GM18517 (cell line): ENCODE measurements around the gene PAPOLB.

Experiments
- ATAC-seq: cut with Tn5 transposase; IDR thresholded peaks from one replicate; pipeline ENCODE4 v1.9.1; 2021; ENCODE audit warnings: mild to moderate bottlenecking, moderate library complexity; ENCODE audit not compliant: unreplicated experiment

The PAPOLB gene

DNA sequence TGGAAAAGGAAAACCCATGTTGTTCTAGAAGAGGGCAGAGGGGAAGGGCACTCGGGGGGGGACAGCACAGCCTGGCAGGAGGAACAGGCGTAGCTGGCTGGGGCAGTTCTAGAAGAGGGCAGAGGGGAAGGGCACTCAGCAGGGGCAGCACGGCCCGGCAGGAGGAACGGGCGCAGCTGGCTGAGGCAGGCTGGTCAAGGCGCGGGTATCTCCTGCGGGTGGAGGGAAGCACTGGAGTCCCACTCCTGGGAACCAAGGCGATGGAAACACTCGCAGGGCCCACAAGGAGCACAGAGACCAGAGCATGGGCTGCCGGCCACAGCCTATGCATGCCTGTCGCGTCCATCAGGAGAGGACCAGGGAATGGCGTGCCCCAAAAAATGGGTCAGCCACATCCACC is 36.7 kb downstream of the PAPOLB start:
- no peak for ATAC-seq

DNA sequence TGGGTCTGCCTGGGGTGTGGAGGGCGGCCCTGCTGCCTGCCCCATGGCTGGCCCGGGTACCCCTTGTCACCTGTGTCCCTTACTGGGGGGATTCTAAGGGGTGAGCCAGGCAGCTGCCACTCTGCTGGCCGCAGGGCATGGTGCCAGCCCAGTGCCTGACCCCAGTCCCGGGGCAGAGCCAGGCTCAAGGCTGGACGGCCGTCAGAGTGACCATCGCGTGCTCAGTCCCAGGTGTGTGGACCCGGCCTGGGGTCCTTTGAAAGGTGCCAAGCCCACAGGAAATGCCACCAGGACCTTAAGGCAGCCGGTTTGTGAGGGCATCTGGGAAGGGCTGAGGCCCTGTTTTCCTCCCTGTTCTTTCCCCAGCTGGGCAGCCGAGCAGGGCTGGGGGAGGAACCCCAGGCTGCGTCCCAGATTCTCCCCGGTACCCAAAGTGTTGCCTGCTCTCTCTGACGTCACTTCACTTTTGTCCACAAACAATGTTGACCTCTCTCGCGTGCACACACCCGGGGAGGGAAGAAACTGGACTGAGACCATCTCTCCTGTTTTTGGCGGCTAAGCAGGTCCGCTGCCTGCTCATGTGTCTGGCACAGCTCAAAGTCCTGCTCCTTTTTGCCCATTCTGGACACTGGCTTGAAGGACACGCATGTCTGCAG is 37.6 kb downstream of the PAPOLB start:
- no peak for ATAC-seq

DNA sequence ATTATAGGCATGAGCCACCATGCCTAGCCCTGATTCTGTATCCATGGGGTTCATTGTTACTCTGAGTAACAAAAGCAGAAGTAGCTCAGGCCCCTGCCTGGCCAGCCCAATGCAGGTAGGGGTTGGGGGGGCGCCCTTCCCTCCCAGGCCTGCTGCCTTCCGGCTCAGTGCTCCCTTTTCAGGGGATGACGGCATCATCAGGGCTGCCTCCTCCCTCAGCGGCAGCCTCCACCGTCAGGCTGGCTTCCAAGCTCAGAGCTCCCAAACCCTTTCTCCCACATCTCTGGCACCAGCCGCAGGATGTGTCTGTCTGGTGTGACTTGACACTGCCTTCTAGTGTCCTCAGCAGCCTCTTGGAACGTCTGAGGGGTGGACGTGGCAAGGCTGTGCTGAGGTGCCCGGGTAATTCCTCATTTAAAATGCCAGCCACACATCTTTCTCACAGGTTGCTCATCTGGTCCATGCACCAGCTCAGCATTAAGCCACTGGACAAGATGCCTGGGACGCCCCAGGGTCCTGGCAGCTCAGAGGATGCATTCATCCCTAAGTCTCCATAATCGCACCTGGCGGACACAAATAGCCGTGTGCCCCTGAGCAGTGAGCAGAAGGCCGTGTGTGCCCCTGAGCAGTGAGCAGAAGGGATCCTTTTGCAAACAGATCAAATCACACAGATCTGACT is 38.2 kb downstream of the PAPOLB start:
- no peak for ATAC-seq

DNA sequence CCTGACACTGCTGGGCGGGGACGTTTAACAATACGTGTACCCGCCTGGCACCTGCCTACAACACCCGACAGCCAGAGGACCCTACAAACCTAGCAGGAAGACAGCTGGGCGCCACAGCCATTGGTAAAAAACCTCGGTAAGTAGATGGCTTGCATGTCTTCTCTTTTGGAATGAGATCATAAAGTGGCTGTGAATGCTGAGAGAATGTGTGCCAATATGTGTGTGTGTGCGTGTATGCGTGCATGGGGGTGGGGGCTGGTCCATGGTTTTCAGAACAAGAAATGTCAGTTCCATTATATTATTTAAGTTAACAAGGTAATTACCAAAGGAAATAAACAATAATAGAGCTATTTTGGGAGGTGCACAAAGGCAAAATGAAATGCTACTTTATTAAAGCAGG is 39.2 kb downstream of the PAPOLB start:
- no peak for ATAC-seq

DNA sequence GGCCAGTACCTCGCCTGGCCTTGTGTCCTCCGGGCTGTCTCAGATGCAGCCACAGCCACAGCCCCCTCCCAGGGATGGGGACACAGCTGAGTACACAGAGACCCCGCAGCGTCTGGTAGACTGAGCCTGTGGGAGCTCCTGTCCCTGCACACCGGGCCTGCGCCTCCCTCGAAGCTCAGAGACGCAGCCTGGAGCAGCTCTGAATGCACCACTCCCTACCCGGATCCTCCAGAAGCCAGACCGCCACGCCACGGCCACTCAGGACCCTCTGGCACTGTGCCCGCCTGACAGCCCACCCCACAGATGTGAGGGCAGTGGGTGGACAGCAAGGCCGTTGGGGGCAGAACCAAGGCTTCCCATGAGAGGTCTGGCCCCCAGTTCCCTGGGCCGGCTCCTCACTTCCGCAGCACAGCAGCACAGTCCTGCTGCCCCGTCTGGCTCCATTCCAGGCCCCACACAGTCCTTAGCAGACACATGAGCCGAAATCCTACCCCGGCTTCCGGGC is 40.8 kb downstream of the PAPOLB start:
- ATAC-seq = no peak

DNA sequence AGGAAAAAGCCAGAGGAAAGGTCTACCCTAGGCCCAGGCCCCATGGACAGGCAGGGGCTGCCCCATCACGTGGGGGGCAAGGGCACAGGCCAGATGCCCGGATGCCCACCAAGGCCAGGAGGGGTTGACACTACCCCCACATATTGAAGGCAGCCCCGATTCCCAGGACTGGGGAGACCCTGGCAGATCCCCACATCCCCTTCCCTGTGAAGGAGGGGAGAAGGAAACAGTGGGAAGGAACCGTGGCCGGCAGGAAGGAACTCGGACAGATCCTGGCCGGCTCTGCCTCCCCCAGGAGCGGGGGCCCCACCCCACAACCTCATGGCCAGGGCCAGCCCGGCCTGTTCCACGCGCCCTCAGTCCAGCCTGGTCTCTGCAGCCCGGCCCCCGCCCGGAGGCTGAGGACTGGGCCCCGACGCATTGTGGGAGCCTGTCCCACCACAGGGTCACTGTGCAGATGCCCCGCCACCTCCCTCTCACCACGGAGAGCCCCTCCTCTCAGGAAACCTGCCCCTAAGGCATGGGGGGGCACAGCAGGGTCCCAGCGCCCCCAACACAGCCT is 41.3 kb downstream of the PAPOLB start:
- ATAC-seq = no peak

DNA sequence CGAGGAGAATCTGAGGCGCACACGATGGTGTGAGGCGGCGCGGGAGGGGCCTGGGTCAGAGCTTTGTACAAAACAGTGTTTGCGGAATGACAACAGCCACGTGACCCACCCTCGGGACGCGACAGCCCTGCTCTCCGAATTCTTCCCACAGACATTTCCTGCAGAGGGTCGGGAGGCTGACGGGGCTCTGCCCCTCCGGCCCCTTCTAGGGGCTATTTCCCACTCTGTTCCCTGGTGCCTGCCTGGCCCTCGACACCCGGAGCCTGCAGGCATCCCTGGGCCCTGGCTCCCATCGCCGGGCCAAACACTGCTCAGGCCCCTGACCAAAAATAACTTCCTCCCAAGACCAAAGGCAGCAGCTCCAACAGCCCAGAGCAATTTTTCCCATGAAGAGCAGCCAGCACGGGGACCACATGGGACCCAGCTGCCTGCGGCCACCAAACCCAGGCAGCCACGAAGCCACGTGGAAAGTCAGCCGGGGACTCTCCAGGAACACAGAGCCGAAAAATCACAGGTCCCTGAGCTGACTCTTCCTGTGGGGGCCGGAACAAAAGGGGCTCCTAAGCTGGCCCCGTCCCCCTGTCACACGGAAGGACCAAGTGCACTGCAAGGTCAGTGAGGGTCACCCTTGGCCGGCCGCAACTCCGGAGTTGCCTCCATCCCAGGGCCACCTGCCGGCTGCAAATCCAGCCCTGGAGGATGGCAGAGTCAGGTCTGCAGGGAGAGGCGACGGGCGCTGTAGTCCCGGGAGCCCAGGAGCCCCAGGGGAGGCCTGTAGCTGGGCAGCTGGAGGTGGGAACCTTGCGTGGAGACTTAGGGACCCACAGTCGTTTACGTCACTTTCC is 42.0 kb downstream of the PAPOLB start:
- ATAC-seq = no peak

DNA sequence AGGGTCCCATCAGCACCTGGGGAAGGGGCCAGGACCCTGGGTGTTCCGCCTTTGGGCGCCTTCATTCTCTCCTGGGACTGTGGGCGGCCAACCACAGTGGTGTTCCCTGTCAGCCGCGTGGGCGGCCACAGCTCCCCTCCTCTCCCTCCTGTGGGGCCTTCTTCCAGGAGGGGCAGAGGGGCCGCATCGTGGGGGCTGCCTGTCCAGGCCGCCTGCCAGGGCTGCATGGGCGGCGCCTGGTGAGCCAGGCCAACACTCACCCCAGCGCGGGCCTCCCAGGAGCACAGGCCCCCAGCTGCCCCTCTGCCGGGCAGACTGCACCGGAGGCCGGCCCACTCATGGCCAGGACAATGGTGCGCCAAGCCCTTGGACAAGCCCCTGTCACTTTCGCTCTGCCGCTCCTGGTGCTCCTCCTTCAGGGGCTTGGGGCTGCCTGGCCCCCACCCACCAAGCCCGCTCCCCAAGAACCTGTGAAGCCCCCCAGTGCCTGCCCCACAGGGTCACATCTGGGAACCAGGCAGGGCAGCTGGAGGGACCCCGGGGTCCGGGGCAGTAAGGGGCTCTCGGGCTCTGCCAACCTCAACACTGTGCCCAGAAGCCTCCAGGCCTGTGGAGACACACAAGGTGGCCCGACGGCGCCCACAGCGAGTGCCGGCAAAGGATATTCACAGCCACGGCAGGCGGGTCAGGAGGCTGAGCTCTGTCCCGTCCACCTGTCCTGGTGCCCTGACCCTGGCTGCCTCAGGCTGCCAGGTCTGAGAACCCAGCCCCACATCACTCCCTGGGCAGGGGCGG is 43.6 kb downstream of the PAPOLB start:
- no peak for ATAC-seq

DNA sequence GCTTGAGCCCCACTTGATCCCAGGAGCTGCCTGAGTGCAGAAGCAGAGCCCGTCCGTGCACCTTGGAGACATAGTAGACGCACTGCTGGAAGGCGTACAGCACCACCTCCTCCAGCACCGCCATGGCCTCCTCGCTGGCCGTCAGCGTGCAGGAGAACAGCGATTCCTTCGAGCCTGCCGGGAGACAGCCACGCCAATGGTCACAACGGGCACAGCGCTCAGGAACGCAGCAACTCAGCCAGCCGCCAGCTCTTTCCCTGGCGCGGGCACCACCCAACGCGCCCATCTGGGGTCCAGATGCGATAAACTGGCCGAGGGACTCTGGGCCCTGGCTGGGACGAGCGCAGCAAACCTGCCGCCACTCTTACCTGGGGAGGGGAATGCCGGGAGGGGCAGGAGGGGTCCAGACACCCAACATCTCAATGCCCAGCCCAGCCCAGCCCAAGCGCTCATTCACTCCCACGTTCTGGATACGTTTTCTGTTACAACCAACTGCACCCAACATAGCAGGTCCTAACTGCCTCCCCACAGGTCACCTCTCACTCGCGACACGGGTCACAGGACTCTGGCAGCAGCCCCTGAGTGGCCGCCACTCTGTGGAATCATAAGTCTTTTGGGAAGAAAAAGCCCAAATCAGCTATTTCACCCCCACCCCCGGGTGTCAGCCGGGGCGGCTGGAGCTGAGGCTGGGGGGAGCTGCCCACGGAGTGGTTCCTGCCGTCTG is 44.5 kb downstream of the PAPOLB start:
- no peak for ATAC-seq

DNA sequence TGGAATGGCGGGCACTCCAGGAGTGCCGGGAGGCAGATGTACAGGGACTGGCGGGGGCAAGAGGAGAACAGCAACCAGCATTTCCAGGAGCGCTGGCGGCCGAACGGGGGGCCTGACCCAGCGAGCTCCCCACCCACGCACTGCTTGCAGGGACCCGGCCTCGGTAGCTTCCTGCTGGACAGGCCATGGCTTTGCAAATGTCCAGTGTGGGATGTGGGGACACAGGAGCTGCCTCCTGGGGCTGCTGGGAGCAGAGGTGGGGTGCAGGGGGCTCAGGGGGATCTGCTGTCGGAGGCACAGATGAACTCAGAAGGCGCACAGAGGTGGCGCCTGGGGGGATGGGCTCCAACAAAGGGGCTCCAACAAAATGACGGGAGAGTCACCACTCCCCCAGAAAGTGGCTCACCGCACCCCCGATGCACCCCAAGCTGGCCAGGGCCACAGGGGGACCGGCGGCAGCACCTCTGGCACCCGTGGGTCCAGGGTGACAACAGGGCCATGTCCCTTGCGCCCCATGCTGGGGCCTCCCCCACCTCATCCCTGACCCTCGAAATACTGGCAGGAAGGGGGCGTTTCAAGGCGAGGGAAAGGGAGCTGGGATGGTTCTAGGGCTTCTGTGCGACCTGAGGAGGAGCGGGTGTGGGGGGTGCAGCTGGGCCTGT is 45.3 kb downstream of the PAPOLB start:
- ATAC-seq = no peak

DNA sequence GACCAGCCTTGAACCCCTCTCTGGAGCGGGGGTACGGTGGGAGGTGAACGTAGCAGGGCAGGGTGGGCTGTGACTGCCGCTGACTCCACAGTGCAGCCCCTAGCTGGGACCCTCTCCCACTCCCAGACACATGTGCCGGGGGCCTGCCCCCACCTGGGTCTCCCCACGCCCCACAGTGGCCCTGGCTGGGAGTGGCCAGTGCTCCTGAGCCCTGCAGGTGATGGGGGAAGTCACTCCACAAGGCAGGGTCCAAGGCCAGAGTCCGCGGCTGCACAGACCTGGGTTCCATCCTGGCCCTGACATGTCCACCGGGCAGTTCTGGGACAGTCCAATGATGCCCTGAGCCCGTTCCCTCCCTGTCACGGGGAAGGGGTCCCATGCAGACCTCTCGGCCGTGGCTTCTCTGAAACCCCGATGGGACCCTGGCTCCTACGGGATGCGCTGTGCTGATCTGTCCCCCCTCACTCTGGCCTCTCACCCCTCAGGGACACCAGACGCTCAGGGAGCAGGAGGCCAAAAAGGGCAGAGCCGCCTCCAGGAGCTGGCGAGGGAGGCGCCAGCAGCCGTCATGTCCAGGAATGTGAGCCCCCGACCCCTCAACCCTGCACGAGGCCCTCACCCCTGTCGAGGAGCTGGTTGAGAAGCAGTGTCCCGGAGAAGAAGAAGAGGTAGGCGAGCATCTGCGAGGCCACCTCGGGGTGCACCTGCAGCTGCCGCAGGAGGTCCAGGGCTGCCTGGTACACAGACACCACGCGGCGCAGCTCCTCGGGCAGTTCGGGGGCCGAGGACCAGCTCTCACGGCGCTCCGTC is 46.0 kb downstream of the PAPOLB start:
- ATAC-seq = no peak

DNA sequence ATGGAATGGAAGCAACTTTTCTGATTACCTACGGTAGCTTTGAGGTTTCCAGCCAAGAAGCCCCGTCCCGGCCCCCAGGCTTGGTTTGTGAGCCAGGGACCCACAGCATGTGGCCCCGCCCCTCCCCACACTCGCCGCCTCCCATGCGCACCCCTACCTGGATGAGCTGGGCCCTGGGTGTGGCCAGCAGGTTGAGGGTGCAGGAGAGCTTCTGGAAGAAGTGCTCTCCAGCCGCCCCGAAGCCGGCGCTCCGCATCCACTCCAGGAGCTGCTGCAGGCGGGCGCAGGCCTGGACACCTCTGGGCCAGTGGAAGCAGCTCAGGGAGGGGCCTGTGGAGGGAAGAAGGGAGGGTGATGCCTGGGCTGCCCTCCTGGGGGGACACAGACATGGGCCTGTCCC is 46.7 kb downstream of the PAPOLB start:
- ATAC-seq = no peak

DNA sequence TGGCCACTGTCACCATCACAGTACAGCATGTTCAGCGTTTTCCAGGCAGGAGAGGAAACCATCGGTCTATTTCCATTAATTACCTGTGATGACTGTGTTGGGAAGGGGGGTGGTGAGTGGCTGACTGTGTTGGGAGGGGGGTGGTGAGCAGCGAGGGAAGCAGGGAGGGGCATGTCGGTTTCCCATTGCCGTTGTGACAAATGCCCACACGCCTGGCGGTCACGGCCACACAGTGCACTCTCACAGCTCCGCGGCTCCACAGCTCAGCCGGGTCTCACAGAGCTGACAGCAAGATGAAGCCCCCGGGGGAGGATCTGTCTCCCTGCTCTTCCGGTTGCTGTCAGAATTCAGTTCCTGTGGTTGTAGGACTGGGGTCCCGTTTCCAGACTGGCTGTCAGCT is 47.4 kb downstream of the PAPOLB start:
- ATAC-seq = no peak

DNA sequence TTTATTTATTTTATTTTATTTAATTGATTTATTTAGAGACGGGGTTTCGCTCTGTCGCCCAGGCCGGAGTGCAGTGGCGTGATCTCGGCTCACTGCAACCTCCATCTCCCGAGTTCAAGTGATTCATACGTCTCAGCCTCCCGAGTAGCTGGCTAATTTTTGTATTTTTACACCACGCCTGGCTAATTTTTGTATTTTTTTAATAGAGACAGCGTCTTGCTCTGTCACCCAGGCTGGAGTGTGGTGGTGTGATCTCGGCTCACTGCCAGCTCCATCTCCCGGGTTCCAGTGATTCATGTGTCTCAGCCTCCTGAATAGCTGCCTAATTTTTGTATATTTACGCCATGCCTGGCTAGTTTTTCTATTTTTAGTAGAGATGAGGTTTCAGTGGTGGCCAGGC is 52.2 kb downstream of the PAPOLB start:
- no peak for ATAC-seq

DNA sequence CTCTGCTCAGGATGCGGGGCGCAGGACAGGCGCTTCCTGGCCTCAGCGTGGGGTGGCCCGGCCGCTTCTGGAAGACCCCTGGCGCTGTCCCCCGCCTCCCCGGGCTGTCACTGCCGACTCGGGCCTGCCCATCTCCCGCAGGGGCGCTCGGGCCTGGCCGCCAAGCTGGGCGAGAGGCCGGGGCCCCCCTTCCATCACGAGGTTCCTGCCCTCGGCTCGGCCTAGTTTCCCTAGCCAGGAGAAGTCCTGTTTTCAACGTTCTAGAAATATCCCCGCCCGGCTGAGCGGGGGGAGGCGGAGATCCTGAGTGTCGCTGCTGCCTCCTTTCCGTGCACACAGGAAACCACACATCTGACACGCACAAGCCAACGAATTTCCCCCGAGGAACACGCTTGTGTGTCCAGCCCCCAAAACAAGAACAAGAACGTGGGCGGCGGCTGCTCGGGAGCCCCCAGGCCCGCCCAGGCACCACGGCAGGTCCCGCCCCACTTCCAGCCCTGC is 52.7 kb downstream of the PAPOLB start:
- ATAC-seq = no peak

DNA sequence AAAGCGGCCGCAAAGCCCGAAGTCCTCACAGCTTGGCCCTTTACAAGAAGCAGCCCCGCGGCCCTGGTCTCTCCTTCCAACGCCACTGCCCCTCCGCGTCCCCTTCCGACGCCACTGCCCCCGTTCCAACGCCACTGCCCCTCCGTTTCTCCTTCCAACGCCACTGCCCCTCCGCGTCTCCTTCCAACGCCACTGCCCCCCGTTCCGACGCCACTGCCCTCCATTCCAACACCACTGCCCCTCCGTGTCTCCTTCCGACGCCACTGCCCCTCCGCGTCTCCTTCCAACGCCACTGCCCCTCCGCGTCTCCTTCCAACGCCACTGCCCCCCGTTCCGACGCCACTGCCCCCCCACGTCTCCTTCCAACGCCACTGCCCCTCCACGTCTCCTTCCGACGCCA is 53.3 kb downstream of the PAPOLB start:
- no peak for ATAC-seq

DNA sequence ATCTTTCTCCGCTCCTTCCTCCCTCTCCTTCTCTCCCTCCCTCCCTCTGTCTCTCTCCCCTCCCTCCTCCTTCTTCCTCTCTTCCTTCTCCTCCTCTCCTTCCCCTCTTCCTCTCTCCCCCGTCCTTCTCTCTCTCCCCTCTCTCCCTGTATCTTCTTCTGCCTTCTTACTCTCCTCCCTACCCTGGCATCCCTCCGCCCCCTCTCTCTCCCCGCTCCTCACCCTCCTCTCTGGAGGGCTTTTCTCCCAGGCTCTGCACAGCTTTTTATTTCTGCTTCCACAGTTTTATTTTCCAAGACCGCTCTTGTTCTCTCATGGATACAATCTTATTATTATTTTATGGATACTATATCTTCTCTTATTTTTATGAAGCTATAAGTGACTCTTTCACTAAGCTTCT is 53.8 kb downstream of the PAPOLB start:
- ATAC-seq = no peak
